Measurements from ENCODE around the gene ZNF385B. TPM values are rescaled to one million over a fixed set of nuclear protein-coding genes. Genes with fewer than 3 reads are reported as not detected.

The ZNF385B gene
- total RNA-seq, 1 donor from 2014 or later = not detected

DNA sequence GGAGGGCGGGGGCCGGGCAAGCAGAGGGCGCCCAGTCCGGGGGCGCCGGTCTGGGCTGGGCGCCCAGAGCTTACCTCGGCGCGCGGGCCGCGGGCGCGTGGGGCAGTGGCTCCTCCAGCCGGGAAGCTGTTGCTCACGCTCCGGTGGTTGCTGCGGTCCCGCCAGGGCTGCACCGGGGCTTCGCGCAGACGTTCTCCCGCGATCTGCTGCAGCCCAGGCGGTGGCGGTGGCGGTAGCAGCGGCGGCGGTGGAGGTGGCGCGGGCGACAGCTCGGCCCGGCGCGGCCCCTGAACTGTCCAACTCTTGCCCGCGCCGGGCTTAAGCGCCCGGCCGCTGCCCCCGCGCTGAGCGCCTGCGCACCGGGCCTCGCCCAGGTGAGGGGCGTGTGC lies 391 bp downstream of the ZNF385B start:
- peak overlapping the region; percentile 32 for H3K4me3 ChIP-seq (ENCODE audit: low read depth, low read length)
- no peak for TF ChIP-seq CTCF (IDR thresholded peaks at IDR 0.05; ENCODE audit: insufficient read depth, low read length, severe bottlenecking)
- peaks cover 21% of the 10 kb centered on the region for H3K27me3 ChIP-seq (ENCODE audit: control insufficient read depth, insufficient read depth, low read length)
- DNase-seq (ENCODE audit: low read depth) (no peak), FAIRE-seq (no peak)
- no peaks in the 10 kb centered on the region for H3K36me3 ChIP-seq (ENCODE audit: control insufficient read depth, insufficient read depth, low read length)

GRCh38 chr2:179860255-179861026 lies 971 bp downstream of the ZNF385B start:
- peak overlapping the region; percentile 32 for H3K4me3 ChIP-seq (ENCODE audit: low read depth, low read length)
- DNase-seq (ENCODE audit: low read depth) (no peak), FAIRE-seq (no peak)
- no peak for TF ChIP-seq CTCF (IDR thresholded peaks at IDR 0.05; ENCODE audit: insufficient read depth, low read length, severe bottlenecking)
- H3K27me3 ChIP-seq (ENCODE audit: control insufficient read depth, insufficient read depth, low read length) = peaks cover 21% of the 10 kb centered on the region
- no peaks in the 10 kb centered on the region for H3K36me3 ChIP-seq (ENCODE audit: control insufficient read depth, insufficient read depth, low read length)

GRCh38 chr2:179859523-179859922 lies 1.9 kb downstream of the ZNF385B start:
- H3K27me3 ChIP-seq (ENCODE audit: control insufficient read depth, insufficient read depth, low read length) = peaks cover 21% of the 10 kb centered on the region

DNA sequence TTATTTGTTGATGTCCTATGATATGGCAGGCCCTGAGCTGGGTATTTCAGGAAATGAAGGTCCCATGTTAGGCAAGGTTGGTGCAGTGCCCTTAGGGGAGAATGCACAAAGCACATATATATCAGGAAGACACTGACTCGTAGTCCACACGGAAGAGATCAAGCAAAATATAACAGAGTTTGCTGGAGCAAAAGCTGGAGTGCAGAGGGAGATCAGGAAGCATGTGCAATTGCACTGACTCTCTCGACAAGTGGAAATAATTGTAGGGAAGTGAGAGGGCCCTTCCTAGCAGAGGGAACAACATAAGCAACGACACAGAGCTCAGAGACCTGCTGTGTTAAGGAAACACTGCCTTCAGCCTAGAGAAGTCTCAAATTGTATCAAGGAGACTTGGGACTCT lies 4.2 kb downstream of the ZNF385B start:
- TF ChIP-seq CTCF (IDR thresholded peaks at IDR 0.05; ENCODE audit: insufficient read depth, low read length, severe bottlenecking) = no peak
- no peak for DNase-seq (ENCODE audit: low read depth)
- Histone ChIP-seq H3K27me3 (ENCODE audit: control insufficient read depth, insufficient read depth, low read length) (peaks cover 16% of the 10 kb centered on the region), H3K4me3 (ENCODE audit: low read depth, low read length) (no peak overlapping the region), H3K36me3 (ENCODE audit: control insufficient read depth, insufficient read depth, low read length) (no peaks in the 10 kb centered on the region)
- no peak for FAIRE-seq

More at GRCh38 chr2:179859523-179859922, 1.9 kb downstream of the ZNF385B start:
- Histone ChIP-seq H3K4me3 (ENCODE audit: low read depth, low read length) (no peak overlapping the region), H3K36me3 (ENCODE audit: control insufficient read depth, insufficient read depth, low read length) (no peaks in the 10 kb centered on the region)
- DNase-seq (ENCODE audit: low read depth) (no peak), FAIRE-seq (no peak)
- TF ChIP-seq CTCF (IDR thresholded peaks at IDR 0.05; ENCODE audit: insufficient read depth, low read length, severe bottlenecking) = no peak

GRCh38 chr2:179856205-179856604 lies 5.2 kb downstream of the ZNF385B start:
- H3K27me3 ChIP-seq (ENCODE audit: control insufficient read depth, insufficient read depth, low read length) = peaks cover 10% of the 10 kb centered on the region
- TF ChIP-seq CTCF (IDR thresholded peaks at IDR 0.05; ENCODE audit: insufficient read depth, low read length, severe bottlenecking) = no peak
- H3K4me3 ChIP-seq (ENCODE audit: low read depth, low read length) = no peak overlapping the region
- H3K36me3 ChIP-seq (ENCODE audit: control insufficient read depth, insufficient read depth, low read length) = no peaks in the 10 kb centered on the region
- no peak for FAIRE-seq
- DNase-seq (ENCODE audit: low read depth) = no peak

DNA sequence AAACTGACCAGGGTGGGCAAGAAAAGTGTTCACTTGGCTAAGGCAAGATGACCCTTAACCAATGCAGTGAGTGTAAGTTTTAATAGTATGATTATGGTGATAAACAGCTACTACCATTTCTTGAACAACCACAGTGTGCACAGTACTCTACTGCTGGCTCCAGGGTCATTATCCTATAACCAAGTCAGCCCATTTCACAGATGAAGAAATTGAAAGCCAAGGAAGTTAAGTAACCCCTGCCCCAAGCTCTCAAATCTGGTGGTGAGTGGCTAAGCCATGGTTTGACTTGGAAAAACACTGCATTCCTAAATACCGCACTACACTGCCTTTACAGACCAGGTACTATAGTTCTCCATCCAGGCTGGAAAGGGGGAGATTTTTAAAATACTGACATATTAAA lies 5.7 kb downstream of the ZNF385B start:
- no peaks in the 10 kb centered on the region for H3K36me3 ChIP-seq (ENCODE audit: control insufficient read depth, insufficient read depth, low read length)
- H3K27me3 ChIP-seq (ENCODE audit: control insufficient read depth, insufficient read depth, low read length) = peaks cover 10% of the 10 kb centered on the region
- FAIRE-seq = no peak
- TF ChIP-seq CTCF (IDR thresholded peaks at IDR 0.05; ENCODE audit: insufficient read depth, low read length, severe bottlenecking) = no peak
- no peak overlapping the region for H3K4me3 ChIP-seq (ENCODE audit: low read depth, low read length)
- no peak for DNase-seq (ENCODE audit: low read depth)

All from bronchial epithelial cell (primary cell).